HepG2 (cell line): ENCODE results near the gene MEX3D. TPM values are rescaled to one million over a fixed set of nuclear protein-coding genes. Genes with fewer than 3 reads are reported as not detected.

Source experiments
- ATAC-seq: fragments of 200-7000 bp; cut with Tn5 transposase; 3 replicates; pipeline ENCODE4 v1.9.1; 2020; ENCODE audit warnings: mild to moderate bottlenecking, moderate library complexity
- BruUV-seq: library from RNA; stranded (reverse); fragments of 400-500 nt; replicated peaks from 2 replicates; lab custom pipeline; 2021; lab: Mats Ljungman, UMichigan
- CTCF ChIA-PET: fragments of 300-600 bp; formaldehyde crosslinking; extraction: SDS; loops from one replicate; lab custom pipeline; 2021; ENCODE audit warnings: low total read pairs, inconsistent platforms, low intra/inter-chr PET ratio; lab: Yijun Ruan, JAX
- POLR2A ChIA-PET: fragments of 350-600 bp; sonication (Branson Sonifier 250); formaldehyde crosslinking; loops from one replicate; lab custom pipeline; 2020; ENCODE audit warnings: antibody characterized with exemption, inconsistent platforms; lab: Yijun Ruan, JAX
- DNase-seq: peaks from one replicate; pipeline ENCODE4 v3.0.0-alpha.2; 2015; ENCODE audit warnings: low spot score
- FAIRE-seq: peaks from 3 replicates; lab custom pipeline; 2011; peaks lifted over from hg19 to GRCh38; lab: Jason Lieb, UNC
- H2AFZ ChIP-seq: one replicate; pipeline ENCODE4 v1.6.1; 2011; ENCODE audit warnings: low read length, inconsistent platforms
- H3K27ac ChIP-seq: fragments of 300-600 bp; 3 replicates; pipeline ENCODE4 v1.8.0; 2011; ENCODE audit warnings: mixed run types, mild to moderate bottlenecking, mixed read lengths, low read length, inconsistent platforms; ENCODE audit not compliant: insufficient read depth; ENCODE audit errors: extremely low read length
- H3K27me3 ChIP-seq, 2 experiments: fragments of 200-600 bp in 1 of 2; 2 replicates in 1 of 2; 3 replicates in 1 of 2; pipeline versions ENCODE4 v1.6.0 to v1.8.0; 2011; ENCODE audit warnings: low read length in 2 of 2, mild to moderate bottlenecking in 2 of 2, moderate library complexity in 2 of 2, inconsistent platforms in 1 of 2; ENCODE audit not compliant: insufficient read depth in 2 of 2, control insufficient read depth in 1 of 2
- H3K36me3 ChIP-seq, 2 experiments: fragments of 200-600 bp in 1 of 2; replicated peaks in 1 of 2; 2 replicates in 1 of 2; 3 replicates in 1 of 2; pipeline versions ENCODE4 v1.5.1 to v1.8.0; 2011; ENCODE audit warnings: low read length in 2 of 2, inconsistent platforms in 1 of 2; ENCODE audit not compliant: insufficient read depth in 2 of 2, control insufficient read depth in 1 of 2
- H3K4me1 ChIP-seq: 2 replicates; pipeline ENCODE4 v1.5.1; 2012; ENCODE audit warnings: low read length, inconsistent platforms; ENCODE audit not compliant: insufficient read depth
- H3K4me2 ChIP-seq: 2 replicates; pipeline ENCODE4 v1.6.0; 2011; ENCODE audit warnings: low read depth, low read length, inconsistent platforms
- H3K4me3 ChIP-seq, 3 experiments: fragments of 200-600 bp in 1 of 3; sonication (generic), shearing (Covaris generic) in 1 of 3; replicated peaks in 1 of 3; 2 replicates each; pipeline ENCODE4 v1.5.1; 2011 to 2016; ENCODE audit warnings: low read length in 3 of 3, inconsistent platforms in 2 of 3, low read depth in 2 of 3, mild to moderate bottlenecking in 2 of 3, control low read depth in 1 of 3, mixed read lengths in 1 of 3; ENCODE audit not compliant: insufficient read depth in 1 of 3
- H3K79me2 ChIP-seq: one replicate; pipeline ENCODE4 v1.6.1; 2011; ENCODE audit warnings: low read length, inconsistent platforms; ENCODE audit not compliant: insufficient read depth
- H3K9ac ChIP-seq: 2 replicates; pipeline ENCODE4 v1.6.0; 2011; ENCODE audit warnings: mild to moderate bottlenecking, low read depth, low read length, inconsistent platforms; ENCODE audit not compliant: insufficient read depth
- H3K9me3 ChIP-seq: 2 replicates; pipeline ENCODE4 v1.5.1; 2012; ENCODE audit warnings: mild to moderate bottlenecking, low read length
- H4K20me1 ChIP-seq: 2 replicates; pipeline ENCODE4 v1.6.0; 2011; ENCODE audit warnings: inconsistent platforms, mild to moderate bottlenecking, low read length, moderate library complexity; ENCODE audit not compliant: insufficient read depth
- AGO2 ChIP-seq: fragments of 200-400 bp; formaldehyde crosslinking; optimal IDR thresholded peaks from 2 replicates; pipeline ENCODE3; 2017; ENCODE audit warnings: mild to moderate bottlenecking, low read depth, low read length, moderate library complexity
- NR2F6 ChIP-seq, 2 experiments: IDR thresholded peaks; 2 replicates each; pipeline ENCODE4 v1.6.1; 2016; ENCODE audit warnings: antibody characterized with exemption in 1 of 2, mild to moderate bottlenecking in 1 of 2
- USF2 ChIP-seq, 2 experiments: sonication (generic) in 1 of 2; formaldehyde crosslinking in 1 of 2; IDR thresholded peaks; 2 replicates each; pipeline versions ENCODE4 v1.5.1 to v1.6.1; 2011 to 2020; ENCODE audit warnings: borderline replicate concordance in 1 of 2, low read depth in 1 of 2, low read length in 1 of 2, mild to moderate bottlenecking in 1 of 2, missing genetic modification reagents in 1 of 2, moderate library complexity in 1 of 2
- ZNF235 ChIP-seq: sonication (generic); formaldehyde crosslinking; IDR thresholded peaks from 2 replicates; pipeline ENCODE4 v1.8.1; 2023; ENCODE audit warnings: mild to moderate bottlenecking, missing genetic modification reagents, borderline replicate concordance
- ZNF446 ChIP-seq: sonication (generic); formaldehyde crosslinking; IDR thresholded peaks from 2 replicates; pipeline ENCODE4 v1.5.0; 2020; ENCODE audit warnings: mild to moderate bottlenecking, missing genetic modification reagents
- WGBS: methylation state at CpG from one replicate; pipeline ENCODE4 v1.1.6; 2017; ENCODE audit warnings: low lambda C conversion rate; 5-methylcytosine and 5-hydroxymethylcytosine counted together
- in situ Hi-C: cut with HindIII; loops from 2 replicates; pipeline ENCODE4 v1.10.0; 2017; ENCODE audit warnings: low pct_unique_long_range_greater_than_20kb; ENCODE audit not compliant: extremely low pct_ligation_motif_present
- intact Hi-C: fragments of 100-400 bp; cut with micrococcal nuclease; formaldehyde crosslinking; loops from one replicate; pipeline ENCODE4 v1.10.0; 2022; ENCODE audit not compliant: unreplicated experiment
- polyA plus RNA-seq, 8 experiments: library from polyadenylated mRNA; depleted of rRNA in 3 of 8; stranded (reverse) in 7 of 8; unstranded in 1 of 8; fragments of >200 nt; fragmentation: Illumina TruSeq in 4 of 8; extraction: Trizol in 4 of 8; gene quantifications; 2 replicates each; pipeline versions ENCODE4 v1.2.1 to v1.2.3, GENCODE V29; 2011 to 2016; ENCODE audit warnings: low read depth in 4 of 8, missing spikeins in 1 of 8, mixed read lengths in 1 of 8; ENCODE audit not compliant: insufficient read depth in 1 of 8
- total RNA-seq, 5 experiments: library from RNA; depleted of rRNA; stranded (reverse); fragments of >200 nt; fragmentation: Illumina TruSeq; extraction: Trizol; gene quantifications; 2 replicates each; pipeline ENCODE4 v1.2.3, GENCODE V29; 2016; ENCODE audit warnings: low read depth in 1 of 5

Gene MEX3D
- total and polyA plus RNA-seq, 2 of the 13 experiments (the other 11 are each of a cell fraction or from before 2014, with no cell fraction given) = 3.6 to 17.1 TPM

GRCh38 chr19:1533510-1534150, 34.5 kb downstream of the MEX3D start:
- ChIA-PET CTCF (no interaction called here), POLR2A (no interaction called here)
- H3K36me3 ChIP-seq = no peaks in the 10 kb centered on the region

More at GRCh38 chr19:1533510-1534150, 34.5 kb downstream of the MEX3D start:
- peak; percentile 19 for ATAC-seq
- Histone ChIP-seq H3K4me2 (no peak overlapping the region), H4K20me1 (no peaks in the 10 kb centered on the region), H3K27ac (no peak overlapping the region), H3K9me3 (no peaks in the 10 kb centered on the region), H3K4me3 (no peak overlapping the region), H3K79me2 (no peaks in the 10 kb centered on the region), H2AFZ (no peak overlapping the region), H3K4me1 (peaks cover under 1% of the 10 kb centered on the region; the same call in 1 of the 2 replicates), H3K9ac (no peak overlapping the region), H3K27me3 (peaks cover 4 to 23% of the 10 kb centered on the region in 2 experiments)
- no peak for DNase-seq
- intact Hi-C loops (no loop called here), in situ Hi-C loops (no loop called here)
- no peak for FAIRE-seq
- 51% methylated on average over 8 of the region's 23 CpGs for WGBS
- TF ChIP-seq USF2 (IDR thresholded peaks at IDR 0.05; ENCODE audit: low read depth, low read length) = peak; percentile 12; the same call in 1 of the 2 replicates
- no peak for TF ChIP-seq USF2 (CRISPR knock-in tag; IDR thresholded peaks at IDR 0.05; ENCODE audit: borderline replicate concordance)
- TF ChIP-seq ZNF235 (CRISPR knock-in tag) = no peak
- no peak for TF ChIP-seq ZNF446 (CRISPR knock-in tag)
- no peak for TF ChIP-seq NR2F6 (IDR thresholded peaks at IDR 0.05)
- no peak for TF ChIP-seq NR2F6 (CRISPR knock-in tag; IDR thresholded peaks at IDR 0.05)
- TF ChIP-seq AGO2 = peak; percentile 49
- no TSS peak for BruUV-seq
